Neural progenitor cell (in vitro differentiated cells): ENCODE data around the gene TMEM208. TPM values are rescaled to one million over a fixed set of nuclear protein-coding genes. Genes with fewer than 3 reads are reported as not detected.

Source experiments
- DNase-seq: peaks from one replicate; pipeline ENCODE4 v3.0.0-alpha.2; 2016; ENCODE audit warnings: low spot score
- H2AFZ ChIP-seq: fragments of 200-600 bp; sonication (generic); replicated peaks from 2 replicates; pipeline ENCODE4 v1.6.1; 2016; ENCODE audit warnings: antibody characterized with exemption
- H3F3A ChIP-seq: fragments of 200-600 bp; sonication (generic); 2 replicates; pipeline ENCODE4 v1.6.1; 2016; ENCODE audit warnings: antibody characterized with exemption, low read depth
- H3K27ac ChIP-seq: fragments of 200-600 bp; sonication (generic); 2 replicates; pipeline ENCODE4 v1.5.1; 2016; ENCODE audit warnings: mild to moderate bottlenecking
- H3K27me3 ChIP-seq: fragments of 200-600 bp; sonication (generic); 2 replicates; pipeline ENCODE4 v1.6.1; 2016; ENCODE audit warnings: mild to moderate bottlenecking, moderate library complexity
- H3K36me3 ChIP-seq: fragments of 200-600 bp; sonication (generic); 2 replicates; pipeline ENCODE4 v1.5.1; 2016
- H3K4me1 ChIP-seq: fragments of 200-600 bp; sonication (generic); 2 replicates; pipeline ENCODE4 v1.6.1; 2016; ENCODE audit warnings: mixed run types
- H3K4me2 ChIP-seq: fragments of 200-600 bp; sonication (generic); 2 replicates; pipeline ENCODE4 v1.6.1; 2016
- H3K4me3 ChIP-seq: fragments of 200-600 bp; sonication (generic); 2 replicates; pipeline ENCODE4 v1.5.1; 2016
- H3K79me2 ChIP-seq: fragments of 200-600 bp; sonication (generic); 2 replicates; pipeline ENCODE4 v1.6.1; 2016; ENCODE audit warnings: low read depth
- H3K9ac ChIP-seq: fragments of 200-600 bp; sonication (generic); 2 replicates; pipeline ENCODE4 v1.6.1; 2016
- H3K9me3 ChIP-seq: fragments of 200-600 bp; sonication (generic); 2 replicates; pipeline ENCODE4 v1.5.1; 2016; ENCODE audit warnings: low read depth
- H4K20me1 ChIP-seq: fragments of 200-600 bp; sonication (generic); 2 replicates; pipeline ENCODE4 v1.6.1; 2016; ENCODE audit warnings: low read depth
- H3K27ac Mint-ChIP-seq: 3 replicates; pipeline ENCODE4 v1.8.0; 2021; ENCODE audit warnings: mixed read lengths
- H3K27me3 Mint-ChIP-seq: 2 replicates; pipeline ENCODE4 v1.8.0; 2022; ENCODE audit warnings: low read depth, mild to moderate bottlenecking, inconsistent platforms, moderate library complexity, mixed read lengths; ENCODE audit not compliant: insufficient read depth
- H3K36me3 Mint-ChIP-seq: 3 replicates; pipeline ENCODE4 v1.8.0; 2021; ENCODE audit warnings: mixed read lengths
- H3K4me1 Mint-ChIP-seq: 3 replicates; pipeline ENCODE4 v1.8.0; 2021; ENCODE audit warnings: mixed read lengths
- H3K4me3 Mint-ChIP-seq: 3 replicates; pipeline ENCODE4 v1.8.0; 2021; ENCODE audit warnings: mild to moderate bottlenecking, moderate library complexity, mixed read lengths
- H3K9me3 Mint-ChIP-seq: 3 replicates; pipeline ENCODE4 v1.8.0; 2020; ENCODE audit warnings: mixed read lengths
- CTCF ChIP-seq: fragments of 200-600 bp; sonication (generic); IDR thresholded peaks from 2 replicates; pipeline ENCODE4 v1.5.1; 2017; ENCODE audit warnings: antibody characterized with exemption, mild to moderate bottlenecking
- EZH2 ChIP-seq: fragments of 200-600 bp; sonication (generic); IDR thresholded peaks from 2 replicates; pipeline ENCODE4 v1.6.1; 2017; ENCODE audit warnings: antibody characterized with exemption, mild to moderate bottlenecking, moderate library complexity
- EZH2phosphoT487 ChIP-seq: fragments of 200-600 bp; sonication (generic); IDR thresholded peaks from 2 replicates; pipeline ENCODE4 v1.6.1; 2017; ENCODE audit warnings: antibody characterized with exemption
- total RNA-seq: library from RNA; depleted of rRNA; stranded (reverse); fragments of >200 nt; gene quantifications from 2 replicates; pipeline ENCODE4 v1.2.3, GENCODE V29; 2015; ENCODE audit warnings: low replicate concordance

TMEM208 gene
- total RNA-seq, 1 donor from 2014 or later = 39.4 TPM

- Mint-ChIP-seq H3K27ac (no peak overlapping the region), H3K9me3 (no peaks in the 10 kb centered on the region)
- H3K9me3 ChIP-seq = no peaks in the 10 kb centered on the region
These were observed 24.5 kb upstream of the TMEM208 start for GRCh38 chr16:67202426-67202825.

GRCh38 chr16:67202956-67203493 is 23.9 kb upstream of the TMEM208 start:
- Histone ChIP-seq H3K36me3 (no peaks in the 10 kb centered on the region), H3K27me3 (no peaks in the 10 kb centered on the region), H3F3A (peaks cover 28% of the 10 kb centered on the region), H3K9me3 (no peaks in the 10 kb centered on the region), H3K4me1 (peaks cover 21% of the 10 kb centered on the region), H2AFZ (no peak overlapping the region), H3K4me3 (no peak overlapping the region), H3K27ac (no peak overlapping the region), H3K9ac (no peak overlapping the region), H3K4me2 (no peak overlapping the region), H3K79me2 (no peaks in the 10 kb centered on the region), H4K20me1 (peaks cover 31% of the 10 kb centered on the region)
- no peak for TF ChIP-seq EZH2
- TF ChIP-seq CTCF = no peak
- TF ChIP-seq EZH2phosphoT487 = no peak
- Mint-ChIP-seq H3K27ac (no peak overlapping the region), H3K4me1 (peaks cover 7% of the 10 kb centered on the region), H3K27me3 (peaks cover 8% of the 10 kb centered on the region), H3K9me3 (no peaks in the 10 kb centered on the region), H3K4me3 (no peak overlapping the region), H3K36me3 (peaks cover 6% of the 10 kb centered on the region)
- DNase-seq = no peak

More at GRCh38 chr16:67202426-67202825, 24.5 kb upstream of the TMEM208 start:
- Histone ChIP-seq H3K36me3 (no peaks in the 10 kb centered on the region), H3K4me3 (no peak overlapping the region), H3K79me2 (no peaks in the 10 kb centered on the region), H4K20me1 (peaks cover 35% of the 10 kb centered on the region), H3F3A (peaks cover 34% of the 10 kb centered on the region), H3K4me1 (peaks cover 20% of the 10 kb centered on the region), H3K9ac (no peak overlapping the region), H3K27ac (no peak overlapping the region), H3K27me3 (no peaks in the 10 kb centered on the region), H2AFZ (no peak overlapping the region), H3K4me2 (no peak overlapping the region)
- H3K27me3 Mint-ChIP-seq = peaks cover 8% of the 10 kb centered on the region
- DNase-seq = no peak
- peaks cover 6% of the 10 kb centered on the region for H3K36me3 Mint-ChIP-seq
- TF ChIP-seq EZH2phosphoT487 (no peak), CTCF (no peak), EZH2 (no peak)
- H3K4me3 Mint-ChIP-seq = no peak overlapping the region
- peaks cover 7% of the 10 kb centered on the region for H3K4me1 Mint-ChIP-seq

GRCh38 chr16:67204076-67204475 is 22.9 kb upstream of the TMEM208 start:
- no peak overlapping the region for H3K27ac Mint-ChIP-seq
- Histone ChIP-seq H3K9ac (no peak overlapping the region), H3K27me3 (no peaks in the 10 kb centered on the region), H3K27ac (no peak overlapping the region), H3K4me1 (peaks cover 15% of the 10 kb centered on the region), H3K79me2 (no peaks in the 10 kb centered on the region), H4K20me1 (peaks cover 21% of the 10 kb centered on the region), H2AFZ (no peak overlapping the region), H3F3A (peaks cover 17% of the 10 kb centered on the region), H3K9me3 (no peaks in the 10 kb centered on the region), H3K4me2 (no peak overlapping the region), H3K36me3 (no peaks in the 10 kb centered on the region), H3K4me3 (no peak overlapping the region)
- H3K4me3 Mint-ChIP-seq = no peak overlapping the region
- no peaks in the 10 kb centered on the region for H3K9me3 Mint-ChIP-seq
- no peak for TF ChIP-seq EZH2
- TF ChIP-seq EZH2phosphoT487 = no peak
- TF ChIP-seq CTCF = no peak
- H3K27me3 Mint-ChIP-seq = peaks cover 8% of the 10 kb centered on the region
- H3K36me3 Mint-ChIP-seq = peaks cover 6% of the 10 kb centered on the region
- no peak for DNase-seq
- H3K4me1 Mint-ChIP-seq = peaks cover 7% of the 10 kb centered on the region
